Glutamatergic neuron (in vitro differentiated cells): Measurements from ENCODE around the gene RHEX. TPM values are rescaled to one million over a fixed set of nuclear protein-coding genes. Genes with fewer than 3 reads are reported as not detected.
A peak's percentile ranks its signal among the peaks of the same experiment; 100 is the strongest.
"Not testable (repeated sequence)": the region's sequence is repeated elsewhere in the genome, so short reads cannot be mapped to it uniquely, and the experiment has no call there.

Source experiments
- DNase-seq: peaks from one replicate; pipeline ENCODE4 v3.0.0; 2022
- H3K27ac Mint-ChIP-seq: one replicate; pipeline ENCODE4 v1.8.0; 2020; ENCODE audit warnings: mild to moderate bottlenecking, mixed read lengths, inconsistent platforms; ENCODE audit not compliant: unreplicated experiment
- H3K27me3 Mint-ChIP-seq: one replicate; pipeline ENCODE4 v1.8.0; 2020; ENCODE audit warnings: mild to moderate bottlenecking, moderate library complexity, mixed read lengths, inconsistent platforms; ENCODE audit not compliant: unreplicated experiment
- H3K36me3 Mint-ChIP-seq: one replicate; pipeline ENCODE4 v1.8.0; 2020; ENCODE audit warnings: mild to moderate bottlenecking, mixed read lengths, inconsistent platforms; ENCODE audit not compliant: unreplicated experiment
- H3K4me1 Mint-ChIP-seq: one replicate; pipeline ENCODE4 v1.8.0; 2020; ENCODE audit warnings: mild to moderate bottlenecking, low read depth, mixed read lengths, inconsistent platforms; ENCODE audit not compliant: unreplicated experiment
- H3K4me3 Mint-ChIP-seq: one replicate; pipeline ENCODE4 v1.8.0; 2020; ENCODE audit warnings: mild to moderate bottlenecking, mixed read lengths, inconsistent platforms; ENCODE audit not compliant: unreplicated experiment
- H3K9me3 Mint-ChIP-seq: one replicate; pipeline ENCODE4 v1.8.0; 2020; ENCODE audit warnings: mild to moderate bottlenecking, moderate library complexity, mixed read lengths, inconsistent platforms; ENCODE audit not compliant: unreplicated experiment
- total RNA-seq: library from RNA; stranded (reverse); fragmentation: NEBNext Ultra II Directional; extraction: Animal tissue kit (Norgen Biotek cat#: 25700); gene quantifications from one replicate; pipeline ENCODE4 v1.2.1, GENCODE V29; 2021; ENCODE audit not compliant: unreplicated experiment
- TF ChIP-seq, protein P1 (sequence below): fragments of 200-600 bp; sonication (generic); IDR thresholded peaks from one replicate; pipeline ENCODE4 v1.5.0; 2021; ENCODE audit not compliant: partially characterized antibody, unreplicated experiment

The RHEX gene
- total RNA-seq, 1 donor from 2014 or later = not detected

- peaks cover 7% of the 10 kb centered on the region for H3K36me3 Mint-ChIP-seq
- H3K4me3 Mint-ChIP-seq = no peak overlapping the region
- TF ChIP-seq, protein P1, sequence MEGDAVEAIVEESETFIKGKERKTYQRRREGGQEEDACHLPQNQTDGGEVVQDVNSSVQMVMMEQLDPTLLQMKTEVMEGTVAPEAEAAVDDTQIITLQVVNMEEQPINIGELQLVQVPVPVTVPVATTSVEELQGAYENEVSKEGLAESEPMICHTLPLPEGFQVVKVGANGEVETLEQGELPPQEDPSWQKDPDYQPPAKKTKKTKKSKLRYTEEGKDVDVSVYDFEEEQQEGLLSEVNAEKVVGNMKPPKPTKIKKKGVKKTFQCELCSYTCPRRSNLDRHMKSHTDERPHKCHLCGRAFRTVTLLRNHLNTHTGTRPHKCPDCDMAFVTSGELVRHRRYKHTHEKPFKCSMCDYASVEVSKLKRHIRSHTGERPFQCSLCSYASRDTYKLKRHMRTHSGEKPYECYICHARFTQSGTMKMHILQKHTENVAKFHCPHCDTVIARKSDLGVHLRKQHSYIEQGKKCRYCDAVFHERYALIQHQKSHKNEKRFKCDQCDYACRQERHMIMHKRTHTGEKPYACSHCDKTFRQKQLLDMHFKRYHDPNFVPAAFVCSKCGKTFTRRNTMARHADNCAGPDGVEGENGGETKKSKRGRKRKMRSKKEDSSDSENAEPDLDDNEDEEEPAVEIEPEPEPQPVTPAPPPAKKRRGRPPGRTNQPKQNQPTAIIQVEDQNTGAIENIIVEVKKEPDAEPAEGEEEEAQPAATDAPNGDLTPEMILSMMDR = no peak
- H3K27me3 Mint-ChIP-seq = no peaks in the 10 kb centered on the region
- DNase-seq = no peak
- H3K4me1 Mint-ChIP-seq = no peaks in the 10 kb centered on the region
- H3K27ac Mint-ChIP-seq = no peak overlapping the region
- H3K9me3 Mint-ChIP-seq = peaks cover 7% of the 10 kb centered on the region
Observed at GRCh38 chr1:206058927-206059292, 5.9 kb downstream of the RHEX start.

GRCh38 chr1:206059355-206059915, 6.5 kb downstream of the RHEX start:
- no peaks in the 10 kb centered on the region for H3K27me3 Mint-ChIP-seq
- no peaks in the 10 kb centered on the region for H3K4me1 Mint-ChIP-seq
- no peak for DNase-seq
- H3K4me3 Mint-ChIP-seq = no peak overlapping the region
- TF ChIP-seq, protein P1 = no peak
- peaks cover 7% of the 10 kb centered on the region for H3K36me3 Mint-ChIP-seq
- H3K9me3 Mint-ChIP-seq = peaks cover 7% of the 10 kb centered on the region
- no peak overlapping the region for H3K27ac Mint-ChIP-seq

- TF ChIP-seq, protein P1 = no peak
- peaks cover 1% of the 10 kb centered on the region for H3K4me1 Mint-ChIP-seq
- DNase-seq = no peak
- H3K4me3 Mint-ChIP-seq = no peak overlapping the region
- H3K27me3 Mint-ChIP-seq = no peaks in the 10 kb centered on the region
- H3K27ac Mint-ChIP-seq = no peak overlapping the region
- peaks cover 7% of the 10 kb centered on the region for H3K9me3 Mint-ChIP-seq
- peaks cover 7% of the 10 kb centered on the region for H3K36me3 Mint-ChIP-seq
Observed at GRCh38 chr1:206060844-206061243, 7.9 kb downstream of the RHEX start.

GRCh38 chr1:206062464-206062863, 9.5 kb downstream of the RHEX start:
- peaks cover 7% of the 10 kb centered on the region for H3K9me3 Mint-ChIP-seq
- no peaks in the 10 kb centered on the region for H3K27me3 Mint-ChIP-seq
- H3K4me1 Mint-ChIP-seq = peaks cover 3% of the 10 kb centered on the region
- TF ChIP-seq, protein P1 = no peak
- DNase-seq = no peak
- H3K4me3 Mint-ChIP-seq = no peak overlapping the region
- H3K27ac Mint-ChIP-seq = no peak overlapping the region
- peaks cover 7% of the 10 kb centered on the region for H3K36me3 Mint-ChIP-seq

- H3K4me1 Mint-ChIP-seq, H3K36me3 Mint-ChIP-seq, H3K9me3 Mint-ChIP-seq, H3K4me3 Mint-ChIP-seq, H3K27ac Mint-ChIP-seq, DNase-seq, H3K27me3 Mint-ChIP-seq: not testable (repeated sequence)
Observed at GRCh38 chr1:206064001-206064400, 11.0 kb downstream of the RHEX start.

DNA sequence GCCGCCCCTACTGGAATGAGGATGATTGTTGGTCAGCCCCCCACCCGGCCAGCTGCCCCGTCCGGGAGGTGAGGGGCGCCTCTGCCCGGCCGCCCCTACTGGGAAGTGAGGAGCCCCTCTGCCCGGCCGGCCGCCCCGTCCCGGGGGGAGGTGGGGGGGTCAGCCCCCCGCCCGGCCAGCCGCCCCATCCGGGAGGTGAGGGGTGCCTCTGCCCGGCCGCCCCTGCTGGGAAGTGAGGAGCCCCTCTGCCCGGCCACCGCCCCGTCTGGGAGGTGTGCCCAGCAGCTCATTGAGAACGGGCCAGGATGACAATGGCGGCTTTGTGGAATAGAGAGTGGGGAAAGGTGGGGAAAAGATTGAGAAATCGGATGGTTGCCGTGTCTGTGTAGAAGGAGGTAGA, 11.5 kb downstream of the RHEX start:
- not testable (repeated sequence) for H3K27me3 Mint-ChIP-seq, DNase-seq, H3K36me3 Mint-ChIP-seq, H3K4me3 Mint-ChIP-seq, H3K9me3 Mint-ChIP-seq, H3K4me1 Mint-ChIP-seq
- H3K27ac Mint-ChIP-seq = peak overlapping the region; percentile 38
